Skeletal muscle tissue (tissue), 4 donors: ENCODE data around the gene TTYH1. TPM values are rescaled to one million over a fixed set of nuclear protein-coding genes. Genes with fewer than 3 reads are reported as not detected.
"Not testable (repeated sequence)": the region's sequence is repeated elsewhere in the genome, so short reads cannot be mapped to it uniquely, and the experiment has no call there.

ENCODE experiments used
- H3K27ac ChIP-seq: one replicate; pipeline ENCODE4 v1.7.0; 2013; ENCODE audit warnings: mild to moderate bottlenecking, low read depth, low read length, inconsistent platforms
- H3K27me3 ChIP-seq, 3 donors: one replicate each; pipeline ENCODE4 v1.7.0; 2013; ENCODE audit warnings: low read length in 3 of 3; ENCODE audit not compliant: control insufficient read depth in 3 of 3, insufficient read depth in 3 of 3
- H3K36me3 ChIP-seq, 3 donors: one replicate each; pipeline ENCODE4 v1.7.0; 2013; ENCODE audit warnings: low read length in 3 of 3; ENCODE audit not compliant: control insufficient read depth in 3 of 3, insufficient read depth in 3 of 3
- H3K4me1 ChIP-seq, 3 donors: one replicate each; pipeline ENCODE4 v1.7.0; 2013; ENCODE audit warnings: low read length in 3 of 3, mild to moderate bottlenecking in 3 of 3; ENCODE audit not compliant: control insufficient read depth in 3 of 3, insufficient read depth in 3 of 3
- H3K4me3 ChIP-seq, 3 donors: one replicate each; pipeline ENCODE4 v1.7.0; 2013; ENCODE audit warnings: low read length in 3 of 3
- H3K9ac ChIP-seq, 3 donors: one replicate each; pipeline ENCODE4 v1.7.0; 2013; ENCODE audit warnings: low read length in 3 of 3, mild to moderate bottlenecking in 3 of 3, moderate library complexity in 2 of 3, low read depth in 1 of 3
- H3K9me3 ChIP-seq, 3 donors: one replicate each; pipeline ENCODE4 v1.7.0; 2013; ENCODE audit warnings: low read length in 3 of 3; ENCODE audit not compliant: control insufficient read depth in 3 of 3
- total RNA-seq: library from RNA; depleted of rRNA; stranded (reverse); fragments of >200 nt; gene quantifications from one replicate; pipeline ENCODE4 v1.2.3, GENCODE V29; 2014
- donor health status: Osteomylitis.

The TTYH1 gene
- 1.0 TPM for total RNA-seq

DNA sequence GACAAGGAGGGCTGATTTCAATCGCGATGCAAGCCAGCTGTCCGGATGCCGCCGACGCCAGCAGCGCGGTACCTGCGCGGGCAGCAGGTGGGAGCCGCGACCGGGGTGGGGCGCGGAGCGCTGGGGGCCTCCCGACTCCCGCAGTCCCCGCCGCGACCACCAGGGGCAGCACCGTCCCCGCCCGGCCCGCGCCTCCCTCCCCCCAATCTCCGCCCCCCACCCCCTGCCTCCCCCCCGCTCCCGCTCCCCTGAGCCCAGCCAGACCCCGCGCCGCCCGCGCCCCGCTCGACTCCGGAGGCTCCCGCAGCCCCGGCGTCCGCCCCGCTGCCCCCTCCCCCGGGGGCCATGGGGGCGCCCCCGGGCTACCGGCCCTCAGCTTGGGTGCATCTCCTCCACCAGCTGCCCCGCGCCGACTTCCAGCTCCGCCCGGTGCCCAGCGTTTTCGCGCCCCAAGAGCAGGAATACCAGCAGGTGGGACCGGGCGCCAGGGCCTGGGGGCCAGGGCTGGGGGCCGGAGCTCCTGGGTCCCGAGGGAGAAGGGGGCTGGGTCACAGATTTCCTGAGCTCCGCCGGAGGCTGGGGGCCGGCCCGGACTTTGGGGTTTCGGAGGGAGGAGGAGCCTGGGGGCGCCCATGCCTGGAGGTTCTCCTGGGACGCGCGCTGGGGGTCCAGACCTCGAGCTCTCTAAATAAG lies at the start of gene TTYH1:
Gene TTYH1, plus strand, starts transcription at position 257 of the 693 bp plus-strand sequence. Its CDS starts 89 bp downstream, at position 346.
- H3K4me3 ChIP-seq, result no peak within 1 kb of the TSS
- H3K27me3 ChIP-seq, result peaks cover 53 to 68% (median 62%) of the 10 kb centered on the region in 3 donors
- no peak within 1 kb of the TSS for H3K27ac ChIP-seq
- no peak within 1 kb of the TSS for H3K9ac ChIP-seq
- no peaks in the 10 kb centered on the region for H3K36me3 ChIP-seq
- H3K9me3 ChIP-seq, result peaks cover 0 to 3% (median 2%) of the 10 kb centered on the region in 3 donors
- H3K4me1 ChIP-seq, result no peaks in the 10 kb centered on the region

DNA sequence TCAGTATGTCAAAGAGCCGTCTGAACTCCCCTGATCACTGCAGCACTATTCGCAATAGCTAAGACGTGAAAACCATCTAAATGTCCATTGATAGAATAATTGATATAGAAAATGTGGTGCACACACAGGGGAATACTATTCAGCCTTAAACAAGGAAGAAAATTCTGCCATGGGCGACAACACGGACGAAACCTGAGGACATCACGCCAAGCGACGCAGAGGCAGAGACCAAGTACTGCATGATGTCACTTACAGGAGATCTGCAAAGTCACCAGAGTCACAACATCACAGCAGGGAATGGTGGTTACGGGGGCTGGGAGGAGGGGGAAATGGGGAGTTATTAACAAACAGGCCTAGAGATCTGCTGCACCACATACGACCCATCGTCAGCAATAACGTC lies 49.5 kb upstream of the TTYH1 start:
- not testable (repeated sequence) for H3K27ac ChIP-seq, H3K9me3 ChIP-seq

DNA sequence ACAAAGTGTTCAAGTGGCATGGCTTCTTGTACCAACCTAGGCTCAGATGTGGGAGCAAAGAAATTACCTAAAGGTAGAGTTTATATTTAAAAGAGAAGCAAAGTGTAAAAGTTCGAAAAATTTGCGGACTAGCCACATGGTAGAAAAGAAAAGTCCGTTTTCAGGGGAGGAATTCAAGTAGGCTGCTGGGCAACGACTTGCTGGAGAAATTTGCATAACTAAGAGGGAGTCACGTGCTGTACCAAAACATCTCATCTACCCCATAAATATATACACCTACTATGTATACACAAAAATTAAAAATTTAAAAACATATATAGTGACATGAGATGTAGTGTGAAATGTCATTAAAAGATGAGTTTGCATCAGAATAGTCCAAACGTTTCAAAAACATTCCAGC lies 48.5 kb upstream of the TTYH1 start:
- H3K27ac ChIP-seq, result no peak overlapping the region
- peaks cover 0 to 2% (median 0%) of the 10 kb centered on the region in 3 donors for H3K9me3 ChIP-seq
- no peaks in the 10 kb centered on the region for H3K36me3 ChIP-seq
- H3K27me3 ChIP-seq, result no peaks in the 10 kb centered on the region
- no peak overlapping the region for H3K4me3 ChIP-seq
- H3K4me1 ChIP-seq, result no peaks in the 10 kb centered on the region
- no peak overlapping the region for H3K9ac ChIP-seq

More for the DNA sequence above, 49.5 kb upstream of the TTYH1 start:
- not testable (repeated sequence) for H3K36me3 ChIP-seq, H3K9ac ChIP-seq, H3K4me1 ChIP-seq, H3K4me3 ChIP-seq, H3K27me3 ChIP-seq

DNA sequence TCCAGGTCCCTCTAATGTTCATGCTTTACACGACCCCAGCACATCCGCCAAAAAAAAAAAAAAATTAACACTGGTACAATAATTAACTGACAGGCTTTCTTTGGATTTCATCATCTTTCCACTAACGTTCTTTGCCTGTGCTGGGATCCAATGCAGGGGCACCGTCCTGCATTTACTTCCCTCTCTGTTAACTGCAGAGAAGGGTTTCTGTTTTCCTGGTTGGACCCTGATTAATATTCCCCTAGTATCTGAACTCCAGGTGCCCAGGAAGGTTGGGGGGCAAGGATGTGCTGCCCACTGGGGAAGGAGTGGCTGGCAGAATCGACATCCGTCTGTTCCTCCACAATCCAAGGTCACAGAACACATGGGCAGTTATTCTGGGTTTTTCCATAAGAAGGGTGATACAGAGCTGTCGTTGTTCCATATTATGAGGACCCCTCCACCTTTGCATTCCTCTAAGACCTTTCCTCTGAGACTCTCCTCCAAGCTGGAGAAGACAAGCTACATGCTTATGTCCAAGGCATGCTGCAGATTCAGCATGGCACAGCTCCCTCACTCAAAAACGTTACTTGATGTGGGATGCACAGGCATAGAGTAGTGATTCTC lies 46.1 kb upstream of the TTYH1 start:
- Histone ChIP-seq H3K9me3 (no peaks in the 10 kb centered on the region), H3K4me3 (peak overlapping the region in 1 of 3 donors; percentile 31), H3K27ac (no peak overlapping the region), H3K27me3 (no peaks in the 10 kb centered on the region), H3K36me3 (no peaks in the 10 kb centered on the region), H3K4me1 (peaks cover 0 to 2% (median 0%) of the 10 kb centered on the region in 3 donors), H3K9ac (no peak overlapping the region)

DNA sequence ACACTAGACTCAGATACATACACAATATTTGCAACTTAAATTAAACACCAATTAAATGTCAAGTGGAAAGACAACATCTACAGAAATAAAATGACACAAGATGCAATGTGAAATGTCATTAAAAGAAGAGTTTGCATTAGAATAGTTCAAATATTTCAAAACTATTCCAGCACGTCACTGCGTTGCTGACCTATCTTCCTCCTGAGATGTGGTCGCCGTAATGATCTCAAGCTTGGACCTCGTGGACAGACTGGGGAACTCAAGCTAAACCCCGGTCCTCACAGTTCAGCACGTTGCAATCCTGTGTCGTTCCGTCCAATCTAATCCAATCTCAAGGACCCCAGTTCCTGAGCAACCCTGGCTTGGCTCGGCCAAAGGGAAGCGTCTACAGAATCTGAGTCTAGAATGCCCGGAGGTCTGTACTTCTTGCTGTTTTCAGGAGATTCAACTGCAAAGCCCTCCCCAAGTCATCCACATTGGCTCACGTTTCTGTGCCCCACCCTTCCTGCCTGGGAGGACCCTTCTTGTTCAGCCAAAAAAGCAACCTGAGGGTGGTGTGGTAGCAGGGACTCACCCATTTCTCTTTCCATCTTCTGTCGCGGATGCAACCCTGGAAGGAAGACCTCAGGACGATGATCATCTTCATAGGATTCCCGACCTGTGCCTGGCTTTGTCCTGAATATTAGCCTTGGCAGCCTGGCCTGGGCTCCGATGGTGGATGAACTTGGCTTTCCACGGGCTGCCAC lies 45.4 kb upstream of the TTYH1 start:
- not testable (repeated sequence) for H3K9ac ChIP-seq, H3K9me3 ChIP-seq, H3K4me1 ChIP-seq, H3K36me3 ChIP-seq, H3K27me3 ChIP-seq, H3K27ac ChIP-seq
- peak overlapping the region in 1 of 3 donors; percentile 31 for H3K4me3 ChIP-seq

DNA sequence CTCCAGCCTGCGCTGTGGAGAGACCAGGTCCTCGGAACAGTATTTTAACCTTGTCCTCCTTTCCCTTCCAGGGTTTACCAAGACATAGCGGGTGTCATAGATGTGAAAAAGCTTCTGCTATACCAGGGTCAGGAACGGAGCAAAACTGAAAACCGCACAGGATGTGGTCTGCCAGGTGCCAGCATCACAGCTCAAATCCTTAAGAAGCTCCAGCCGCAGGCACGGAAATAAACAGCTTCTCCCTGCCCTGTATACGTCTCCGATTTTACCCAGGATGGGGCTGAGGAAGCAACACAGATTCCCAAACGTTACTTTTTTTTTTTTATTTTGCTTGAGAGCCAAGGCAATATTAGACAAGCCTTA lies 44.8 kb upstream of the TTYH1 start:
- not testable (repeated sequence) for H3K36me3 ChIP-seq, H3K9ac ChIP-seq, H3K27ac ChIP-seq, H3K9me3 ChIP-seq, H3K4me1 ChIP-seq, H3K27me3 ChIP-seq, H3K4me3 ChIP-seq

DNA sequence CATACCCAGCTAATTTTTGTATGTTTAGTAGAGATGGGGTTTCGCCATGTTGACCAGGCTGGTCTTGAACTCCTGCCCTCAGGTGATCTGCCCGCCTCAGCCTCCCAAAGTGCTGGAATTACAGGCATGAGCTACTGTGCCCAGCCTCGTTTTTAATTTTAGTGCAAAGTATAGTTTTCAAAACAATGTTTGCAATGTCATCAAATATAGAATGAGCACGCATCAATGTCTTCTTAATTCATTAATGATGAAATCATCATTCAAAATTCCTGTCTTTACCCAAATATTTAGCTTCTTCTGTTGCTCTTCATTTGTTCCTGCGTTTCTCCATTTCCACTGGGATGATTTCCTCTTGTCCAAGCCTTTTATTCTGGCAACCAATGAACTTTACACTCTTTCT lies 43.8 kb upstream of the TTYH1 start:
- H3K9me3 ChIP-seq, H3K4me3 ChIP-seq, H3K4me1 ChIP-seq, H3K9ac ChIP-seq, H3K36me3 ChIP-seq, H3K27ac ChIP-seq, H3K27me3 ChIP-seq: not testable (repeated sequence)

DNA sequence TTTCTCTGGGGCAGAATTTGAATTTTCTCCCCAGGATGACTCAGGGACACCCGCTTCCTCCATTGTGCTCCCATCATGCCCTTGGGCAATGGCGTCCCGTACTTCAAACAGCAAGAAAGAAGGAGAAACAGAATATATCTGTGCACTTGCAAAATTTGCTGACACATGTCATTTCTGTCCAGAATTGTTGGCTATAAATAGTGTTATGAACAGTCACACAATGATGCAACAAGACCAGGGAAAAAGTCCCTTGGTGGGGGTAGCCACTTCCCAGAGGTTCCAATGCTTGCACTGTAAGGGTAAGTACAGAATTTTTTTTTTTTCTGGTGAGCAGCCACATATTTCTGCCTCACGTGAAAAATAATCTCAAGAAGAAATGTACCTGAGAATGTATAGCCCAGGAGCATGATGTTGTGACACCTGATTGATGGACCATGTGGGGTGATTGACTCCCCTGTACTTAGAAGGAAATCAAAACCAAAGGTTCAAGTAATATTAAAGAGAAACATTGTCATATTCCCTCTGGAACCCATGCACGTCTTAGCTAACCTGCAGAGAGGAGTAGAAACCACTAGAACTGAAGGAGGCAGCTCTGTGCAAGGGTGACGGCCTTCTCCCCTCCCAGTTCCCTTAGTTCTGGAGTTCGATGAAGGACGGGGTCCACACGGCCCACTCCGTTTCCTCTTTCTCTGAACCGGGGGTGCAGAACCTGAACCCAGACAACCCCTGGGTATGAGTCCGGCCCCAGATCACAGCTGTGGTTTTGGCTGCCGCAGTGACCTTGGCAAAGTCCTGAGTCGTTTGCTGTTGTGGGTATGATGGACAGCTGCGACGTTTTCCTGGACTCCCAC lies 41.3 kb upstream of the TTYH1 start:
- Histone ChIP-seq H3K9ac (no peak overlapping the region), H3K4me1 (peaks cover 0 to 2% (median 0%) of the 10 kb centered on the region in 3 donors), H3K27ac (peak overlapping the region; percentile 47), H3K36me3 (no peaks in the 10 kb centered on the region), H3K4me3 (no peak overlapping the region), H3K9me3 (no peaks in the 10 kb centered on the region), H3K27me3 (no peaks in the 10 kb centered on the region)

DNA sequence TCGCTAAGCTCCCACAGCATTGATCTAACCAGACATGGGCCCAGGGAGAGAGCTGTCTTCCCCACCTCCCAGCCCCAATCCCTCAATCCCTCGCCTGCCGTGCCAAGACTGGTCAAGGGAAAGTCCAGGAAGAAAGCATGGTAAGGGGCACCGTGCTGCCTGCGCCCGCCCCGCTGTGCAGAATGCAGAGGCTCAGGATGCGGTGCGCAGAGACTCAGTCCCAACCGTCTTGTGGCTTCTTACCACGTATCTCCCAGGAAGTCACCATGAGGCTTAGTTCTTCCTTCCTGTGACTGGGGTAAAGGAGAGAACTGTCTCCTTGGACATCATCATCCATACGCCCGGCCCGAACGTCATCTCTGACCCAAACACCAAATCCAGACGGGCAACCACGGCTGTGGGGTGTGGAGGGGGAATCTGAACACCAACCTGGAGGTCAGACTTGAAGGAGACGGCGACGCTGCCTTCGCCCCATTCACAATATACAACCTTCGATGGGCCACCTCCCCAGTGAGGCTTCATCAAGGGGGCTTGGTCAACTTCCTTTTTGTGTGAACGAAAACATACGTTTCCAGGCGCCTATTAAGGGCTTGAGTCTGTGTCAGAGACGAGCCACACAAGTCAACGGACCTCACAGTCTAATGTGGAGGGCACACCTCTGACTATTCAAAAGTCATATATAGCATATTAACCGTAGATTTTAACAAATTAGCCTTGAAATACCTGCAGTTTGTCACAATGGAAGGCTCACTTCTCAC lies 39.9 kb upstream of the TTYH1 start:
- H3K27me3 ChIP-seq, H3K36me3 ChIP-seq, H3K9me3 ChIP-seq, H3K9ac ChIP-seq, H3K4me3 ChIP-seq, H3K4me1 ChIP-seq: not testable (repeated sequence)
- H3K27ac ChIP-seq, result peak overlapping the region; percentile 19
